ENCODE results near the gene LIG3. TPM values are rescaled to one million over a fixed set of nuclear protein-coding genes. Genes with fewer than 3 reads are reported as not detected.

Gene LIG3
- total RNA-seq, 2 donors from 2014 or later, result 14.3 to 23.0 TPM

DNA sequence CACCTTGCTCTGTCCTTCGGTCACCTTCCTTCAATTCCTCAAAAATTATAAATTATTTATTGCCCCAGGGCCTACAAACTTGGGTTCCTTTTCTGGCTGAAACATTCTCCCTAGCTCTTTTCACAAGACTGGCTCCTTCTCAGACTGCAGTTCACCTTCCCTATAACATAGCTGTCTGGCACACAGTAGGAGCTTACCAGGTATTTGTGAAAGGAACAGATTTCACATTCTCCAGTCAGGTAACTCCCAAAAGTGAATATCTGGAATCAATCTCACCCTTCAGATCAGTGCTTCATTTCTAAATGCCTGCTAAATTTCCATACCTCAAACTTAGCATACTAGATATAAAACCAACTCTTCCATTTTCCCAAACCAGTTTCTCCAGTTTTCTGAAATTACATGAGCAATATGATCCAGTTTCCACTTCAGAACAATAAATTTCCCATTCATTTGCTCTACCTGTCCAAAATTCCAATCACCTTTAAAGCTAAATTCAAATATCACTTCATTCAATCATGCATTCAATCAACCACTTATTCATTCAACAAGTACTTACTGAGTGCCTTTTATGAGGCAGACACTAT is 77.1 kb downstream of the LIG3 start:
- intact Hi-C loops (cut with DNase I), result no loop called here
- ATAC-seq, result no peak
- no peak for DNase-seq

Other genes starting within 250 kb of the LIG3 start
- 1 to 10 TPM; 1.2 to 2.3 TPM for gene CCT6B, start 19.1 kb upstream of the LIG3 start, total RNA-seq
- gene ZNF830, start 19.0 kb upstream of the LIG3 start, total RNA-seq, result 10 to 100 TPM in 1 of 2 donors, 1 to 10 TPM in 1; 9.2 to 10.2 TPM
- gene RFFL, start 83.2 kb downstream of the LIG3 start, total RNA-seq, result 10 to 100 TPM; 14.5 to 19.0 TPM
- 1 to 10 TPM; 4.7 to 9.2 TPM for gene RAD51D, start 139.3 kb downstream of the LIG3 start, total RNA-seq
- not detected for gene FNDC8, start 141.1 kb downstream of the LIG3 start, total RNA-seq
- gene NLE1, start 161.8 kb downstream of the LIG3 start, total RNA-seq, result 1 to 10 TPM; 5.5 to 6.7 TPM
- gene UNC45B, start 167.3 kb downstream of the LIG3 start, total RNA-seq, result 100 to 1,000 TPM; 120 to 133 TPM
- not detected for gene SLC35G3, start 213.9 kb downstream of the LIG3 start, total RNA-seq

Measured in left cardiac atrium (tissue), 4 donors.